ENCODE measurements around the gene FLRT1.

FLRT1 gene

GRCh38 chr11:64069401-64070313, 33.9 kb downstream of the FLRT1 start:
- H3K9me2 ChIP-seq (replicated peaks; ENCODE audit: insufficient read depth, low read length), result no peaks in the 10 kb centered on the region
- H3F3A ChIP-seq (ENCODE audit: insufficient read depth), result no peaks in the 10 kb centered on the region
- H3K27ac ChIP-seq (ENCODE audit: low read depth, low read length), result no peak overlapping the region
- no peaks in the 10 kb centered on the region for H3K36me3 ChIP-seq (ENCODE audit: low read length)
- no peaks in the 10 kb centered on the region for H4K20me1 ChIP-seq (ENCODE audit: low read depth, low read length)
- no peaks in the 10 kb centered on the region for H3K27me3 ChIP-seq (ENCODE audit: low read length)
- H3K4me3 ChIP-seq (ENCODE audit: insufficient read depth, low read length, poor library complexity, severe bottlenecking), result no peak overlapping the region
- no peak overlapping the region for H3K9ac ChIP-seq (ENCODE audit: low read length)
- no peaks in the 10 kb centered on the region for H3K79me2 ChIP-seq (ENCODE audit: insufficient read depth, low read length)
- no peak overlapping the region for H2AFZ ChIP-seq (ENCODE audit: low read depth, low read length, severe bottlenecking)
- no peak overlapping the region for H3K4me2 ChIP-seq (ENCODE audit: low read depth, low read length, poor library complexity, severe bottlenecking)
- no peak for TF ChIP-seq CTCF (IDR thresholded peaks at IDR 0.05; ENCODE audit: insufficient read depth, low read length, poor library complexity, severe bottlenecking)
- no peak for TF ChIP-seq EZH2phosphoT487 (conservative IDR thresholded peaks at IDR 0.05; ENCODE audit: low read length)
- H3K9me3 ChIP-seq (ENCODE audit: insufficient read depth, low read length), result no peaks in the 10 kb centered on the region

- Histone ChIP-seq H3K27me3 (ENCODE audit: low read length) (no peaks in the 10 kb centered on the region), H3K79me2 (ENCODE audit: insufficient read depth, low read length) (no peaks in the 10 kb centered on the region), H3K9me2 (replicated peaks; ENCODE audit: insufficient read depth, low read length) (no peaks in the 10 kb centered on the region), H3K27ac (ENCODE audit: low read depth, low read length) (no peak overlapping the region), H3K9me3 (ENCODE audit: insufficient read depth, low read length) (no peaks in the 10 kb centered on the region), H4K20me1 (ENCODE audit: low read depth, low read length) (no peaks in the 10 kb centered on the region), H3K4me3 (ENCODE audit: insufficient read depth, low read length, poor library complexity, severe bottlenecking) (no peak overlapping the region), H3F3A (ENCODE audit: insufficient read depth) (no peaks in the 10 kb centered on the region), H3K36me3 (ENCODE audit: low read length) (no peaks in the 10 kb centered on the region), H3K9ac (ENCODE audit: low read length) (no peak overlapping the region), H2AFZ (ENCODE audit: low read depth, low read length, severe bottlenecking) (no peak overlapping the region), H3K4me2 (ENCODE audit: low read depth, low read length, poor library complexity, severe bottlenecking) (no peak overlapping the region)
- TF ChIP-seq CTCF (IDR thresholded peaks at IDR 0.05; ENCODE audit: insufficient read depth, low read length, poor library complexity, severe bottlenecking) (no peak), EZH2phosphoT487 (conservative IDR thresholded peaks at IDR 0.05; ENCODE audit: low read length) (no peak)
Observed at GRCh38 chr11:64070314-64070681, 34.6 kb downstream of the FLRT1 start.

GRCh38 chr11:64071849-64072248, 36.1 kb downstream of the FLRT1 start:
- Histone ChIP-seq H3K4me3 (ENCODE audit: insufficient read depth, low read length, poor library complexity, severe bottlenecking) (no peak overlapping the region), H3K27me3 (ENCODE audit: low read length) (no peaks in the 10 kb centered on the region), H3F3A (ENCODE audit: insufficient read depth) (no peaks in the 10 kb centered on the region), H3K79me2 (ENCODE audit: insufficient read depth, low read length) (no peaks in the 10 kb centered on the region), H2AFZ (ENCODE audit: low read depth, low read length, severe bottlenecking) (no peak overlapping the region), H3K36me3 (ENCODE audit: low read length) (no peaks in the 10 kb centered on the region), H4K20me1 (ENCODE audit: low read depth, low read length) (no peaks in the 10 kb centered on the region), H3K9me2 (replicated peaks; ENCODE audit: insufficient read depth, low read length) (no peaks in the 10 kb centered on the region), H3K9me3 (ENCODE audit: insufficient read depth, low read length) (no peaks in the 10 kb centered on the region), H3K27ac (ENCODE audit: low read depth, low read length) (no peak overlapping the region), H3K4me2 (ENCODE audit: low read depth, low read length, poor library complexity, severe bottlenecking) (no peak overlapping the region), H3K9ac (ENCODE audit: low read length) (no peak overlapping the region)
- no peak for TF ChIP-seq EZH2phosphoT487 (conservative IDR thresholded peaks at IDR 0.05; ENCODE audit: low read length)
- no peak for TF ChIP-seq CTCF (IDR thresholded peaks at IDR 0.05; ENCODE audit: insufficient read depth, low read length, poor library complexity, severe bottlenecking)

Data from SU-DHL-6 (cell line).